Gastrocnemius medialis (tissue), 4 donors: ENCODE data around the gene DACT1. TPM values are rescaled to one million over a fixed set of nuclear protein-coding genes. Genes with fewer than 3 reads are reported as not detected.

Source experiments
- ATAC-seq, 2 donors: fragments of 150-250 bp; one replicate each; pipeline ENCODE4 v1.9.1; 2016
- DNase-seq, 2 donors: peaks; one replicate each; pipeline ENCODE4 v3.0.0-alpha.2; 2019
- H3K27ac ChIP-seq, 4 donors: fragments of 200-600 bp; sonication (generic); 1 replicate in 1 of 4; 2 replicates in 3 of 4; pipeline ENCODE4 v1.5.1; 2016 to 2018; ENCODE audit warnings: mild to moderate bottlenecking in 2 of 4, moderate library complexity in 1 of 4
- H3K27me3 ChIP-seq, 3 donors: fragments of 200-600 bp; sonication (generic) in 2 of 3; 1 replicate in 1 of 3; 2 replicates in 2 of 3; pipeline versions ENCODE4 v1.5.1 to v1.6.0; 2016 to 2019; ENCODE audit warnings: mild to moderate bottlenecking in 1 of 3, moderate library complexity in 1 of 3
- H3K36me3 ChIP-seq, 2 donors: fragments of 200-600 bp; sonication (generic) in 1 of 2; one replicate each; pipeline ENCODE4 v1.5.1; 2017 to 2018
- H3K4me1 ChIP-seq, 2 donors: fragments of 200-600 bp; sonication (generic) in 1 of 2; one replicate each; pipeline ENCODE4 v1.5.1; 2016 to 2017; ENCODE audit warnings: mild to moderate bottlenecking in 2 of 2
- H3K4me3 ChIP-seq, 4 donors: fragments of 200-600 bp; sonication (generic) in 3 of 4; 1 replicate in 1 of 4; 2 replicates in 3 of 4; pipeline ENCODE4 v1.5.1; 2016 to 2019; ENCODE audit warnings: mild to moderate bottlenecking in 2 of 4
- H3K9me3 ChIP-seq, 3 donors: fragments of 200-600 bp; sonication (generic) in 2 of 3; 1 replicate in 1 of 3; 2 replicates in 2 of 3; pipeline ENCODE4 v1.5.1; 2016 to 2019
- POLR2A ChIP-seq, 2 donors: fragments of 450-650 bp; IDR thresholded peaks; one replicate each; pipeline ENCODE4 v1.6.1; 2017; ENCODE audit warnings: antibody characterized with exemption in 2 of 2, mild to moderate bottlenecking in 2 of 2, moderate library complexity in 2 of 2
- in situ Hi-C, 4 donors: fragments of 200-750 bp; cut with MboI; loops; one replicate each; pipeline versions ENCODE4 v1.15.0 to v1.8.0; 2017; ENCODE audit warnings: low sequenced_read_pairs in 4 of 4
- intact Hi-C: fragments of 100-400 bp; cut with DNase I; formaldehyde crosslinking; loops from one replicate; pipeline ENCODE4 v1.15.1; 2023; ENCODE audit warnings: low total_unique reads
- total RNA-seq, 4 donors: library from RNA; depleted of rRNA; stranded (reverse); fragments of >200 nt; gene quantifications; one replicate each; pipeline versions ENCODE4 v1.1.0 to v1.2.3, GENCODE V29; 2016
- TF ChIP-seq, protein P1 (sequence below), 5 experiments: fragments of 450-650 bp in 3 of 5; fragments of 200-600 bp in 2 of 5; sonication (generic) in 2 of 5; IDR thresholded peaks in 4 of 5; conservative IDR thresholded peaks in 1 of 5; 1 replicate in 4 of 5; 2 replicates in 1 of 5; pipeline ENCODE4 v1.5.1; 2016 to 2019; ENCODE audit warnings: antibody characterized with exemption in 5 of 5, mild to moderate bottlenecking in 3 of 5, moderate library complexity in 3 of 5

Gene DACT1
- total RNA-seq, 4 donors from 2014 or later: 0.97 to 3.0 (median 1.8) TPM

DNA sequence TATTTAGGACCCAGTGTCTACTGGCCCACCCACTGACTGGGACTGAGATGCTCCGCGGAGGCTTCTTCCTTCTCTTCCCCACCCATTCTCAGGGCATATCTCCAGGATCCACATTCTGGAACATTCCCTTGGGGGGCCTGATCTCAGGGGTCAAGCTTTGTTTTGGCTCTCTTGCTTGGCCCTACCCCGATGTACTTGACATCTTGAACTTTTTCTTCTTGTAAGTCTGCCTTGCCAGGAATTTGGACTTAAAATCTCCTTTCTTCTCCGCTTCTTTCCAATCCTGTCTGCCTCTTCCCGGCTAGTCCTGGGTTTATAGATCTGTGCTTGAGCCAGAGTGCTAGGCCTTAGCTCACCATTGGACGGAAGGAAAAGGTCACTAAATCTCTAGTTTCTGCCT lies 22.1 kb downstream of the DACT1 start:
- intact Hi-C loops: no loop called here
- ATAC-seq (peak in 1 of 2 donors; percentile 42), DNase-seq (no peak)
- Histone ChIP-seq H3K9me3 (no peaks in the 10 kb centered on the region), H3K4me1 (peaks cover 0 to 7% of the 10 kb centered on the region in 2 donors), H3K36me3 (no peaks in the 10 kb centered on the region), H3K4me3 (no peak overlapping the region), H3K27me3 (no peaks in the 10 kb centered on the region), H3K27ac (peak overlapping the region in 1 of 4 donors; percentile 28)
- in situ Hi-C loops: no loop called here
- TF ChIP-seq POLR2A (IDR thresholded peaks at IDR 0.05): no peak
- TF ChIP-seq, protein P1, sequence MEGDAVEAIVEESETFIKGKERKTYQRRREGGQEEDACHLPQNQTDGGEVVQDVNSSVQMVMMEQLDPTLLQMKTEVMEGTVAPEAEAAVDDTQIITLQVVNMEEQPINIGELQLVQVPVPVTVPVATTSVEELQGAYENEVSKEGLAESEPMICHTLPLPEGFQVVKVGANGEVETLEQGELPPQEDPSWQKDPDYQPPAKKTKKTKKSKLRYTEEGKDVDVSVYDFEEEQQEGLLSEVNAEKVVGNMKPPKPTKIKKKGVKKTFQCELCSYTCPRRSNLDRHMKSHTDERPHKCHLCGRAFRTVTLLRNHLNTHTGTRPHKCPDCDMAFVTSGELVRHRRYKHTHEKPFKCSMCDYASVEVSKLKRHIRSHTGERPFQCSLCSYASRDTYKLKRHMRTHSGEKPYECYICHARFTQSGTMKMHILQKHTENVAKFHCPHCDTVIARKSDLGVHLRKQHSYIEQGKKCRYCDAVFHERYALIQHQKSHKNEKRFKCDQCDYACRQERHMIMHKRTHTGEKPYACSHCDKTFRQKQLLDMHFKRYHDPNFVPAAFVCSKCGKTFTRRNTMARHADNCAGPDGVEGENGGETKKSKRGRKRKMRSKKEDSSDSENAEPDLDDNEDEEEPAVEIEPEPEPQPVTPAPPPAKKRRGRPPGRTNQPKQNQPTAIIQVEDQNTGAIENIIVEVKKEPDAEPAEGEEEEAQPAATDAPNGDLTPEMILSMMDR (IDR thresholded peaks at IDR 0.05 in 4 of 5, conservative IDR thresholded peaks at IDR 0.05 in 1 of 5): no peak

DNA sequence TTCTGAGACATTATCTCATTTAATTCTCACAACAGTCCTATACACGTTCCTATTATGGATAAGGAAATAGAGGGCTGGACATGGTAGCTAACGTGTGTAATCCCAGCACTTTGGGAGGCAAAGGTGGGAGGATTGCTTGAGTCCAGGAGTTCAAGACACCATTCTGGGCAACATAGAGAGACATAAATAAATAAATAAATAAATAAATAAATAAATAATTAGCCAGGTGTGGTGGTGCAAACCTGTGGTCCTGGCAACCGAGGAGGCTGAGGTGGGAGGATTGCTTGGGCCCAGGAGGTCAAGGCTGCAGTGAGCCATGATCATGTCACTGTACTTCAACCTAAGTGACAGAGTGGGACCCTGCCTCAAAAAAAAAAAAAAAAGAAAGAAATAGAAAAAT lies 22.6 kb downstream of the DACT1 start:
- Histone ChIP-seq H3K4me1 (peaks cover 0 to 7% of the 10 kb centered on the region in 2 donors), H3K9me3 (no peaks in the 10 kb centered on the region), H3K4me3 (no peak overlapping the region), H3K27me3 (no peaks in the 10 kb centered on the region), H3K36me3 (no peaks in the 10 kb centered on the region), H3K27ac (peak overlapping the region in 1 of 4 donors; percentile 28)
- ATAC-seq (no peak), DNase-seq (no peak)
- intact Hi-C loops (no loop called here), in situ Hi-C loops (no loop called here)
- TF ChIP-seq, protein P1 (IDR thresholded peaks at IDR 0.05 in 4 of 5, conservative IDR thresholded peaks at IDR 0.05 in 1 of 5): no peak
- TF ChIP-seq POLR2A (IDR thresholded peaks at IDR 0.05): no peak

DNA sequence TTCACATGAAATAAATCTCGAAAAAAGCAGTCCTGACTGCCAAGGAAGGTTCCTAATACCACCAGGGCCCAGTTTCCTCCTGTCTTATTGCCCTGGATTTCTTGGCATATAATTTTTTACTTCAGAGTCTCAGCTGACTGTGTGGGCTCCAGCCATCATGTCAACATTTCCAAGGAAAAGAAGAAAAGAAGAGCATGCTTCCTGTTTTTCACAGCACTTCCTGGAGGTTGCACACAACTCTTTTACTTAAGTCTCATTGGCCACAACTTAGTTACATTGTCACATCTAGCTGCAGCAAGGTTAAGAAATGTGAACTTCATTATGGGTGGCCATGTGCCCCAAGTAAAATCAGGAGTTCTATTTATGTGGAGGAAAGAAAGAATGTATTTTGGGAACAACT lies 24.3 kb downstream of the DACT1 start:
- in situ Hi-C loops (no loop called here), intact Hi-C loops (no loop called here)
- peaks cover 0 to 7% of the 10 kb centered on the region in 2 donors for H3K4me1 ChIP-seq
- no peak overlapping the region for H3K27ac ChIP-seq
- DNase-seq (no peak), ATAC-seq (no peak)
- no peaks in the 10 kb centered on the region for H3K36me3 ChIP-seq
- H3K9me3 ChIP-seq: no peaks in the 10 kb centered on the region
- TF ChIP-seq, protein P1 (IDR thresholded peaks at IDR 0.05 in 4 of 5, conservative IDR thresholded peaks at IDR 0.05 in 1 of 5): no peak
- no peak overlapping the region for H3K4me3 ChIP-seq
- no peaks in the 10 kb centered on the region for H3K27me3 ChIP-seq

DNA sequence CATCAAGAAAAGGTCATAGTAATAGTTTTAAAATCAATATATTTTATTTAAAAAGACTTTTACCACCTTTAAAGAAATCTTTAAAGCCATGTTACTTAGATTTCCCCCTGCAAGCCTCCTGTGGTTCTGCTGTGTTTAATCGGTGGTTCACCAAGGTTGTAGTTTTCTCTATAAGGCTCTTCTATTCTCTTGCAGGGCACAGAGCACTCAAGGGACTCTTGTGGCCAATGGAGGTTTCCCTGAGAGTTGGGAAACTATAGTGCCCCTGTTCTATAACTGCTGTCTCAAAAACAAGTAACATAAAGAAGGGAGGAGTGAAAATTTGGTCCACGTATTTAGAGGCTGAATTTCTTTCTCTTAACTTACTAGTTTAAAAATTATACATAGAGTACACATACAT lies 25.0 kb downstream of the DACT1 start:
- intact Hi-C loops (no loop called here), in situ Hi-C loops (no loop called here)
- Histone ChIP-seq H3K36me3 (no peaks in the 10 kb centered on the region), H3K27ac (no peak overlapping the region), H3K27me3 (no peaks in the 10 kb centered on the region), H3K4me3 (no peak overlapping the region), H3K9me3 (no peaks in the 10 kb centered on the region), H3K4me1 (peaks cover 0 to 7% of the 10 kb centered on the region in 2 donors)
- TF ChIP-seq, protein P1 (IDR thresholded peaks at IDR 0.05 in 4 of 5, conservative IDR thresholded peaks at IDR 0.05 in 1 of 5): no peak
- TF ChIP-seq POLR2A (IDR thresholded peaks at IDR 0.05): no peak
- DNase-seq (no peak), ATAC-seq (no peak)

DNA sequence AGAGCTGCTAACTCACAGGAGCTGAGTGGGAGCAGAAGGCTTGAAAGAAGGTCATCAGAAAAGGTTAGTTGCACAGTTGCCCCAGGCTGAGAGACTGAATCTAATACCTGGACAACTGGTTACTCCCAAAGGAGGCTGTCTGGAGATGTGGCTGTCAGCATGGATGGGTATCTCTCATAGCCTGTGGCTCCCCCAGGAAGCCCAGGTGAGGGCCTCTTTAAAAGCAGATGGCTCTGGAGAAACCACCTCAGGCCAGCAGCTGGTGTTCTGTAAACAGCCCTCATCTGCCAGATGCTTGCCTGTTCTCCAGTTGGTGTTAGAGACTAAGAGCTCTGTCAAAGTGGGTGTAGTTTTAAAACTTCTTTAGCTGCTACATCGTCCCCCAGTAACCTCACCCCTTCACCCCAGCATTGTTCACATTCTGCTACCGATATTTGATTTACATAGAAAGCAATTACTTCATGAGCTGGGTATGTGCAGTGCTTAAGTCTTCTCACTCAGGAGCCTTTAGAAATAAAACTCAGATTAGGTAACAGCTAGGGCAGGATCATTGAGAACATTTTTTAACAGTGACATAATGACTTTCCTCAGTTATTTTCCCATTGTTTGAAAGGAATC lies 25.8 kb downstream of the DACT1 start:
- Histone ChIP-seq H3K27me3 (no peaks in the 10 kb centered on the region), H3K9me3 (no peaks in the 10 kb centered on the region), H3K27ac (no peak overlapping the region), H3K4me1 (peaks cover 0 to 7% of the 10 kb centered on the region in 2 donors), H3K4me3 (no peak overlapping the region), H3K36me3 (no peaks in the 10 kb centered on the region)
- in situ Hi-C loops: no loop called here
- TF ChIP-seq, protein P1 (IDR thresholded peaks at IDR 0.05 in 4 of 5, conservative IDR thresholded peaks at IDR 0.05 in 1 of 5): no peak
- no peak for TF ChIP-seq POLR2A (IDR thresholded peaks at IDR 0.05)
- intact Hi-C loops: no loop called here
- DNase-seq (no peak), ATAC-seq (no peak)
